ENCODE data around the gene PPFIA4. TPM values are rescaled to one million over a fixed set of nuclear protein-coding genes. Genes with fewer than 3 reads are reported as not detected.

The PPFIA4 gene
- total RNA-seq, 1 experiment from 2014 or later = 0.83 TPM

DNA sequence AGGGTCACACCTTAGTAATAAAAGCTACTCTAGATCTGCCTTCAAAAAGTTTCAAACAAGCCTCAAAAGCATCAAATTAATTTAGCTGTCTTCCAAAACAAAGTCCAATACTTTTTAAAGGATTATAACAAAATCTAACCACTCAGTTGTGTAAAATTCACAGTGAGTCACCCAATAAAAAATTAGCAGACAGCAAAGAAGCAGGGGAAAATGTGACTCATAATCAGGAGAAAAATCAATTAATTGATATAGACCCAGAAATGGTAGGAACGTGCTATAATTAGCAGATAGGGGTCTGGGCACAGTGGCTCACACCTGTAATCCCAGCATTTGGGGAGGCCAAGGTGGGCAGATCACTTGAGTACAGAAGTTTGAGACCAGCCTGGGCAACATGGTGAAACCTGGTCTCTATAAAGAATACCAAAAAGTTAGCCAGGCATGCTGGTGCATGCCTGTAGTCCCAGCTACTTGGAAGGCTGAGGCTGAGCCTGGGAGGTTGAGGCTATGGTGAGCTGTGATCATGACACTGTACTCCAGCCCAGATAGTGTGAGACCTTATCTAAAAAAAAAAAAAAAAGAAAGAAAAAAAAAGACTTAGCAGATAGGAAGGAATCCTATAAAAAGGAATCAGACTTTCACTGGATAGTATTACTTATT lies 67.6 kb downstream of the PPFIA4 start:
- no TSS peak for BruUV-seq (replicated peaks)
- intact Hi-C loops (cut with micrococcal nuclease; ENCODE audit: unreplicated experiment) = no loop called here
- Mint-ChIP-seq H3K9me3 (ENCODE audit: low read depth, unreplicated experiment) (peaks cover 12% of the 10 kb centered on the region), H3K36me3 (ENCODE audit: insufficient read depth, unreplicated experiment) (no peaks in the 10 kb centered on the region), H3K27me3 (ENCODE audit: unreplicated experiment) (peaks cover 99% of the 10 kb centered on the region), H3K4me1 (ENCODE audit: low read depth, unreplicated experiment) (no peaks in the 10 kb centered on the region), H3K4me3 (ENCODE audit: low read depth, unreplicated experiment) (no peak overlapping the region), H3K27ac (ENCODE audit: unreplicated experiment) (no peak overlapping the region)
- no peak for DNase-seq
- TF ChIP-seq, protein P1, sequence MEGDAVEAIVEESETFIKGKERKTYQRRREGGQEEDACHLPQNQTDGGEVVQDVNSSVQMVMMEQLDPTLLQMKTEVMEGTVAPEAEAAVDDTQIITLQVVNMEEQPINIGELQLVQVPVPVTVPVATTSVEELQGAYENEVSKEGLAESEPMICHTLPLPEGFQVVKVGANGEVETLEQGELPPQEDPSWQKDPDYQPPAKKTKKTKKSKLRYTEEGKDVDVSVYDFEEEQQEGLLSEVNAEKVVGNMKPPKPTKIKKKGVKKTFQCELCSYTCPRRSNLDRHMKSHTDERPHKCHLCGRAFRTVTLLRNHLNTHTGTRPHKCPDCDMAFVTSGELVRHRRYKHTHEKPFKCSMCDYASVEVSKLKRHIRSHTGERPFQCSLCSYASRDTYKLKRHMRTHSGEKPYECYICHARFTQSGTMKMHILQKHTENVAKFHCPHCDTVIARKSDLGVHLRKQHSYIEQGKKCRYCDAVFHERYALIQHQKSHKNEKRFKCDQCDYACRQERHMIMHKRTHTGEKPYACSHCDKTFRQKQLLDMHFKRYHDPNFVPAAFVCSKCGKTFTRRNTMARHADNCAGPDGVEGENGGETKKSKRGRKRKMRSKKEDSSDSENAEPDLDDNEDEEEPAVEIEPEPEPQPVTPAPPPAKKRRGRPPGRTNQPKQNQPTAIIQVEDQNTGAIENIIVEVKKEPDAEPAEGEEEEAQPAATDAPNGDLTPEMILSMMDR (IDR thresholded peaks at IDR 0.05; ENCODE audit: unreplicated experiment) = no peak
- CTCF ChIA-PET = interaction anchor here (0.7 kb wide), 1 partner anchor 873 kb away, joined by 3 read pairs; no protein-coding TSS in a partner anchor

DNA sequence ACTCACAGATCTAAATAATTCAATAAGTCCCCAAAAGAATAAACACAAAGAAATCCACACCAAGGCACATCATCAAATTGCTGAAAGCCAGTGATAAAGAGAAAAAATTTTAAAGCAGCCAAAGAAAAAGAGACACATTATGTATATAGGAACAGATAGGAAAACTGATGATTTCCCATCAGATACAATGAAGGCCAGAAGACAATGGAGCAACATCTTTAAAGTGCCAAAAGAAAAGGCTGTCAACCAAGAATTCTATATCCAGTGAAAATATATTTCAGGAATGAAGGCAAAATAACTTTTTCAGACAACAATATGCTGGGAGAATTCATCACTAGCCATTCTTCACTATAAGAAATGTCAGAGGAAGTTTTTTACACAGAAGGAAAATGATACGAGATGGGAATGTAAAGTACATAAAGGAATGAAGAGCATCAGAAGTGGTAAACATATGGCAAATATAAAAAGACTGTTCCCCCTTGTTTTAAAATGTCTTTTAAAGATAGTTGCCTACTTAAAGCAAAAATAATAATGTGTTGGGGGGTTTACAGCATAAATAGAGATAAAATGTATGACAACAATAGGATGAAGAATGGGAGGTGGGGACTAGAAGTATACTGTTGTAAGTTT lies 68.9 kb downstream of the PPFIA4 start:
- Mint-ChIP-seq H3K27me3 (ENCODE audit: unreplicated experiment) (peaks cover 97% of the 10 kb centered on the region), H3K9me3 (ENCODE audit: low read depth, unreplicated experiment) (peaks cover 12% of the 10 kb centered on the region), H3K4me3 (ENCODE audit: low read depth, unreplicated experiment) (no peak overlapping the region), H3K36me3 (ENCODE audit: insufficient read depth, unreplicated experiment) (no peaks in the 10 kb centered on the region), H3K4me1 (ENCODE audit: low read depth, unreplicated experiment) (no peaks in the 10 kb centered on the region), H3K27ac (ENCODE audit: unreplicated experiment) (no peak overlapping the region)
- BruUV-seq (replicated peaks) = no TSS peak
- DNase-seq = no peak
- intact Hi-C loops (cut with micrococcal nuclease; ENCODE audit: unreplicated experiment) = no loop called here
- TF ChIP-seq, protein P1 (IDR thresholded peaks at IDR 0.05; ENCODE audit: unreplicated experiment) = no peak
- CTCF ChIA-PET = no interaction called here

DNA sequence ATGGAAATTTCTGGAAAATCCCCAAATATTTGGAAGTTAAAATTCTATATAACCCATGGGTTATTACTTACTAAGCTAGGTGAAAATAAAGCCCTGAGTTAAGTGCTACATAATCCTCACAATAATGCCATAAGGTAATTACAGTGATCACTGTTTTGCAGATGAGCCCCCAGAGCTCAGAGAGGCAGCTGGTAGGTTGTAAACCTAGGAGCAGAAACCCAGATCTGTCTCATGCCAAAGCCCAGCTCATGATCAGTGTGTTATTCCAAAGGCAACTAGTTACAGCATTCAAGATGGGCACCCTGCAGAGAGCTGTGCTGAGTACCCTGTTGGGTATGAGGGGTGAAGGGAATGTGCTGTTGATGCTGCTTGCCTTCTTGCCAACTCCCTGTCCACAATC lies 70.3 kb downstream of the PPFIA4 start:
- no peak overlapping the region for H3K27ac Mint-ChIP-seq (ENCODE audit: unreplicated experiment)
- intact Hi-C loops (cut with micrococcal nuclease; ENCODE audit: unreplicated experiment) = no loop called here
- TF ChIP-seq, protein P1 (IDR thresholded peaks at IDR 0.05; ENCODE audit: unreplicated experiment) = no peak
- CTCF ChIA-PET = no interaction called here
- H3K4me3 Mint-ChIP-seq (ENCODE audit: low read depth, unreplicated experiment) = no peak overlapping the region
- peaks cover 96% of the 10 kb centered on the region for H3K27me3 Mint-ChIP-seq (ENCODE audit: unreplicated experiment)
- no peaks in the 10 kb centered on the region for H3K4me1 Mint-ChIP-seq (ENCODE audit: low read depth, unreplicated experiment)
- H3K9me3 Mint-ChIP-seq (ENCODE audit: low read depth, unreplicated experiment) = peaks cover 12% of the 10 kb centered on the region
- H3K36me3 Mint-ChIP-seq (ENCODE audit: insufficient read depth, unreplicated experiment) = no peaks in the 10 kb centered on the region
- no TSS peak for BruUV-seq (replicated peaks)
- DNase-seq = no peak

DNA sequence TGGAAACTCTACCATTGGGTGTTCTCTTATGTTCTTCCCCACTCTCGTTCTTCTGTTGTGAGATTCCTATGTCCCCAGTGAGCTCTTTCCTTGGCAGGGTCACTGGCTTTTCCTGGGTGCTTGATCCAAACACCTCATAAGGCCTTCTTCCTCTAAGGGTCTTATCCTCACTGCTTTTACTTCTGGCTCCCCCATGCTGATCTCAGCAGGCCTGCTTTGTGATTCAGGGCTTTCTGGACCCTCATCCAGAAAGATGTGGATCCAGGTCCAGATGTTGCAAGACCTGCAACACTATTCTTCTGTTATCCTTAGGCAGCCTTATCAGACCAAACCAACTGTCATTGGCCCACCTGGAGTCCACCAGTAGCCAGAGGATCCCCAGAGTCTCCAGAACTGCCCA lies 70.7 kb downstream of the PPFIA4 start:
- CTCF ChIA-PET = no interaction called here
- H3K9me3 Mint-ChIP-seq (ENCODE audit: low read depth, unreplicated experiment) = peaks cover 12% of the 10 kb centered on the region
- H3K36me3 Mint-ChIP-seq (ENCODE audit: insufficient read depth, unreplicated experiment) = no peaks in the 10 kb centered on the region
- BruUV-seq (replicated peaks) = no TSS peak
- H3K4me3 Mint-ChIP-seq (ENCODE audit: low read depth, unreplicated experiment) = no peak overlapping the region
- H3K27me3 Mint-ChIP-seq (ENCODE audit: unreplicated experiment) = peaks cover 91% of the 10 kb centered on the region
- H3K27ac Mint-ChIP-seq (ENCODE audit: unreplicated experiment) = no peak overlapping the region
- no peaks in the 10 kb centered on the region for H3K4me1 Mint-ChIP-seq (ENCODE audit: low read depth, unreplicated experiment)
- TF ChIP-seq, protein P1 (IDR thresholded peaks at IDR 0.05; ENCODE audit: unreplicated experiment) = no peak
- intact Hi-C loops (cut with micrococcal nuclease; ENCODE audit: unreplicated experiment) = no loop called here
- DNase-seq = no peak
